Heart left ventricle (tissue), 13 donors: ENCODE results near the gene DIP2B.

Experiments
- CTCF ChIP-seq, 12 donors: fragments of 200-600 bp; sonication (generic) in 4 of 12; IDR thresholded peaks; one replicate each; pipeline versions ENCODE4 v1.5.0 to v1.8.0; 2018 to 2022; ENCODE audit warnings: antibody characterized with exemption in 12 of 12, mild to moderate bottlenecking in 5 of 12
- POLR2A ChIP-seq, 2 donors: fragments of 450-650 bp; IDR thresholded peaks; one replicate each; pipeline ENCODE4 v1.6.1; 2017; ENCODE audit warnings: antibody characterized with exemption in 2 of 2, mild to moderate bottlenecking in 2 of 2, moderate library complexity in 2 of 2
- donor health status: ischemic (EF 13 %, LVEDD 7.1; RV severe dilation, severe dysfunction).
- donor health status: DM: no; HTN: yes; CAD: no.
- donor health status: DM: no; HTN: no; CAD: no.
- donor health status: ischemic (EF 25% LVEDD 6.9; RV normal size, moderate dysfunction).
- donor health status: ischemic (EF 25% LVEDD 5.7; RV mildly dilated, moderate dysfunction).
- donor health status: ischemic (EF 35%, LVEDD 5.7; RV mildly dilated, moderate dysfunction).
- donor health status: nonischemic (EF 11% LVEDD 7.7; RV severe dilation, severe dysfunction).
- donor health status: DM: yes; HTN: yes; CAD: no.
- donor health status: PGD.
- donor health status: ischemic (EF 29% LVEDD 5.4; RV normal size, mild dysfunction).
- donor health status: nonischemic (EF 23%, LVEDD 6.1; RV moderate dilation, normal function).

DNA sequence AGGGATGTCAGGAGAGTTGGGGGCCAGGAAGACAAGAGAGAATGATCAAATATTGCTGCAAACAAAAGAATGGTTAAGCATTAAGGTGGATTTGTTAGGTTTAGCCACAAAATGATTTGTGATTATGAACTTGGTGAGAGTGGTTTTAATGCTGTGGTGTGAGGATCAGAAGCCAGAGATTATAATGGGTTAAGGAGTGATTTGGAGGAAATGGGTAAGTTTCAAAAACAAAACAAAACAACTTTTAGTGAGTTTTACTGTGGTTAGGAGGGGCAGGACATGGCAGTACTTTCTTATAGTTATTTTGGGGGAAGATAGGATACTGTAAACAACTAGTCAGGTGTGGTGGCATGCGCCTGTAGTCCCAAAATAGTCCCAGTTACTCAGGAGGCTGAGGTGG is 24.0 kb downstream of the DIP2B start:
- TF ChIP-seq POLR2A (IDR thresholded peaks at IDR 0.05), result no peak
- no peak for TF ChIP-seq CTCF (IDR thresholded peaks at IDR 0.05)
